ENCODE data around the gene TRIM31.

The TRIM31 gene

DNA sequence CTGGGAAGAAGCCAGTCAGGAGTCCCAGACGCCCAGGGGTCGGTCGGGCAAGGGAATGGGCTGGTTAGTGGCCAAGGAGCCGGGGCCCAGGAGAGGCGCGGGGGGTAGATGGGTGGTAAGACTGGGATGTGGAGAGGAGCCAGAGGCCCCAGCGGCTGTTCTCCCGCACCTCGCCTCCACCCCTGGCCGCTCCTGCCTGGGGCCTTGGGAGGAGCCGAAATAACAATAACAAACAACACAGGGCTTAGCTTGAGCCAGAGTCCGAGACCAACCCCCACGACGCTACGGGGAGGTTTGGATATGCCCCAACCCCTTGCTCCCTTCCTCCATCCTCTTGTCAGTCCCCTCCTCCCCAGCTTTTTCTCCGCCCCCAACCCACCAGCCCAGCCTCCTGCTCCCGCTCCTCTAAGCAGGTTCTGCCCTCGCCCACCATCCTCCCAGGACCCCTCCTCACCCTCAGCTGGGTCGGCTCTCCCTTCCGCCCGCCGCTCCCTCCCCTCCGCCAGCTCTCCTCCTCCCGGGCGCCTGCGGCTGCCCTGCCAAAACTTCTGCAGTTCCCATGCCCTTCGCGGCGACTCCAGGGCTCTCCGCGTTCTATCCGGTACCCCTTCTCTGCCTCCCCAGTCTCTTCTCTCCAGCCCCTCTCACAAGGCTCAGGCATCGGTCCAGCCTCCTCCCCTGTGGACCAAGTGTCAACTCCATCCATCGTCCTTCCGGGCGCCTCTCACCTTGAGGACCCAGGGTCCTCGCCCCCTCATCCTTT lies 38.4 kb downstream of the TRIM31 start:
- no peak for DNase-seq

- DNase-seq, result no peak
Measured at GRCh38 chr6:30073489-30074235, 39.2 kb downstream of the TRIM31 start.

GRCh38 chr6:30071858-30072257 lies 41.0 kb downstream of the TRIM31 start:
- DNase-seq, result no peak

DNA sequence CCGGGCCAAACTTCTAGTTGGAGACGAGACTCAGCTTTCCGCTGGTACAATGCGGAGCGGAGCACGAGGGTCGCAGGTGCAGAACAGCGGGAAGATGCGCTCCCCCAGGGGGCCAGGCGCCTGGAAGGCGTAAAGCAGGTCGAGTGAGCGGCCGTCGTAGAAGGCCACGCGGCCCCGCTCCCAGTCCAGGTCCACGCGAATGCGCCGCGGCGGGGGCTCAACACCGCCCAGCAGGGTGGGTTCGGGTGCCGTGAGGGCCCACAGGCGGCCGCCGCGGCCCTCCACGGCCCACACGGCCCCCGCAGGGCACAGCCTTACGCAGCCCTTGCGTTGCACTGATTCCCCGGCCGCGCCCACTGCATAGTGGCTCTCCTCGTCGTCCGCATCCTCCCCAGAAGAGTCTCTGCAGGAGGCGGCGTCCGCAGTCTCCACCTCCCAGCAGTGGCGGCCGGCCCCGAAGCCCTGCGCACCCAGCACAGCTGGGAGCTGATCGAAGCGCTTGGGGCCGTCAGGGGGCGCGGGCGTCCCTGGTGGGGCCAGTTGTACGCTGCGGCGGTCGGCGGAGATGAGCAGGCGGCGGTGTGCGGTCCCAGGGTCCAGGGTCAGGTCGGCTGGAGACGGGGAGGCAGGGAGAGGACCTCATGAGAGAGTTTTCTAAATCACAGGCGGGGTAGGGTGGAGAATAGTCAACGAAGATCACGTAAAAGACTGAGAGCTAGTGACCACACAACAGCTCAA lies 41.6 kb downstream of the TRIM31 start:
- peak in 1 of 2 donors; percentile 28 for DNase-seq

DNA sequence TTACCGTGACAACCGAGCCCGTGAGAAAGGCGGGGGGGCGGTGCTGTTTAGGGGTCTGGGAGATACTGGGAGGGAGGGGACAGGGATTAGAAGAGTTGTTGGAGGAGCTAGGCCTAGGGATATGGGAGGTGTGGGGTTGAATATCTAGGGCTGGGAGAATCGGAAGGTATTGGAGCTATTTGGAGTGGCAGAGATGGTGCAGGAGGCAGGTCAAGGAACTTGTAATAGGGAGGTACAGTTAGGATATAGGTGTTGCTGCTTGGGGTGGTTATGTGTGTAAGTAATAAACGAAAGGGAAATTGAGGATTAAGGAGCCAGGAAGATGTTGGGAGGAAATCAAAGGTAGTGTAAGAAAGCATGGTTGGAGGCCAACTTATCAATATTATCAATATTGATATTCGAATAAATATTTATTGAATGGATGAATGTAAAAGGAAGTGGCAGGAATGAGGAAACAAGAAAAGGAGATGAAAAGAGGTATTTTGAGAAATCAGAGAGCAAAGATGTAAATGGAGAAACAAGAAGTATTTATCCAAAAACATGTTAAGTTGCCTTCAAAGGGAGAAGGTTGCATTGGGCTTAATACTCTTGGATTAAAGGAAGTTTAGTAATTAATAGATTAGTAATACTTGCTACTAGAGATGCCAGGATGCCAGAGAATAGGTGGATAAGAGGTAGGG lies 45.3 kb downstream of the TRIM31 start:
- no peak for DNase-seq

DNA sequence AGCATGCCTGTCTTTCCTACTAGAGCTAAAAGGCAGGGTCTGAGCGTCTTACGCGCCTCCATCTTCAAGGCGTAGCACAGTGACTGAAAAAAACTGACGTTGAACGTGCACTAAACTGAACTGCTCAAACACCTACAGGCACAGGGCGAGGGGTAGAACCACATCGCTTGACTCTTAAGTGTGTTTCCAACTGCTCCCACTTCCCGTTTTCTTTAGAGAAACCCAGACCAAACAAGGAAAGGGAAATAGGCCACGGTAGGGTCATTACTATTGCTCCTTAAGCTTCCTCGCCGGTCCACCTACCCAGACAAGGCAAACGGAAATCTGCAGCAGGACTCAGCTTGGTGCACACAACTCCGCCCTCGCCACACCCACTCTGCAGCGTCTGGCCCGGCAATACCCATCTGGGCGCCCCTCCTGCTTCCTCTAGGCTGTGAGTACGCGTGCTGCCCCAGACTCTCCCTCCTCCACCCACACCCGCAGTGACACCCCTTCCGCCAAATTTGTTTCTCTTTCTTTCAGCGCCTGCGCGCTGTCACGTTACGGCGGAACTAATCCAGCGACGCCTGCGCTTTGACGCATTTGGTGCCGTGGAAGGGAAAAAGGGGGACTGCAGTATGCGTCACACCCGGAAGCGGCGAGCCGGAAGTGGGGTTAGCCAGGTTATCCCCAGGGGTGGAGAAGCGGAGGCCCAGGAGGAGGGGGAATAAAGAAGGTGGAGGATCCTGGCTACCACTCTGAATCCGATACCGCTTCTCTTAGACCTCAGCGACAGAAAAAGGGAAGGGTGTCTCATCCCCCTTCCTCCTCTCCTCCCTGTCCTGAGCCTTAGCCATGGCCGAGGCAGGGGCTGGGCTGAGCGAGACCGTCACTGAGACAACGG lies 46.1 kb downstream of the TRIM31 start, which contains the start of gene PPP1R11:
Gene PPP1R11, plus strand, starts transcription at position 622 of the 883 bp plus-strand sequence. Its CDS starts 213 bp downstream, at position 835.
- peak; percentile 99 for DNase-seq

- DNase-seq, result peak in 1 of 2 donors; percentile 23
Measured at GRCh38 chr6:30066082-30066481, 46.8 kb downstream of the TRIM31 start.

DNA sequence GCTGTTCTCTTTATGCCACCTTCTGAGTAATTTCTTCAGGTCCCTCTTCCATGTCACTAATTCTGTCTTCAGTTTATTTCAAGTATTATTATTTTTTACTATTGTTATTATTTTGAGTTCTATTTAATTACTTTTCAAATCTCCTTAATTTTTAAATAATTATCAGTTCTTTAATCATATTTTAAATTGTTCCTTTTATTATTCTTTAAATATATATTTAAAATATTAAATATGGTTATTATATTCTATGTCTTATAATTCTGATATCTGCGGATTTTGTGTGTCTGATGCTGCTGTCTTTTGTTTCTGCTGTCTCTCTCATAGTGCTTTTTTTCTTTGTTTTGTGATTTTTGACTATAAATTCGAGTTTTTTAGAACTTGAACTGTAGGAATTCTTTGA lies 49.6 kb downstream of the TRIM31 start:
- no peak for DNase-seq

- DNase-seq, result peak in 1 of 2 donors; percentile 47
Measured at GRCh38 chr6:30062471-30063178, 50.3 kb downstream of the TRIM31 start.

DNA sequence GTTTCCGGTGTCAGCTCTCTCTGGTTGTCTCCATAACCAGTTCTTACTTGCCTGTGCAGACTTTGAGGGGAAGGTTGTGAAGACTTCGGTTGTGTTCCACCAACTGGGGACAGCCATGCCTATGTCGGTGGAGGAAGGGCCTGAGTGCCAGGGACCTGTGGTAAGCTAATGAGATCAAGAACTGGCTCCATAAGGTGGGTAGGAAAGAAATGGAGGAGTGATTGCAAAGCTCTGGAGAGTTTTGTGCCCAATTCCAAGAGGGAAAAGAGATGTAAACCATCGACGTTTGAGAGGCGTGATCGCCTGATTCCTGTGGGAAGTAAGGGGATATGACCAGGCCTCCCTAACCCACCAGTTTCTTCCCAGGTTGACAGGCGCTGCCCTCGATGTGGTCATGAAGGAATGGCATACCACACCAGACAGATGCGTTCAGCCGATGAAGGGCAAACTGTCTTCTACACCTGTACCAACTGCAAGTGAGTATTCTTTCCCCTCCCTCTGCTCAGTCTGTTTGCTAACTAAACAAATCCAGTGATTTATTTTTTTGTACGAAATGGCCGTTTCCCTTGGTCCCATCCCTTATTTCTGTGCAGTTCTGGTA lies 50.9 kb downstream of the TRIM31 start:
- peak; percentile 25 to 70 for DNase-seq

- DNase-seq, result peak; percentile 91 to 94
Measured at GRCh38 chr6:30061092-30061857, 51.6 kb downstream of the TRIM31 start, which contains the start of gene POLR1H. Gene POLR1H (plus strand): TSS chr6:30061265. CDS start chr6:30061525, 260 bp downstream.

- no peak for DNase-seq
Measured at GRCh38 chr6:30060606-30061091, 52.2 kb downstream of the TRIM31 start.

- DNase-seq, result no peak
Measured at GRCh38 chr6:30055513-30055912, 57.4 kb downstream of the TRIM31 start.

- no peak for DNase-seq
Measured at GRCh38 chr6:30053682-30054081, 59.2 kb downstream of the TRIM31 start.

Data from CD4-positive, alpha-beta T cell treated with Interferon alpha-2 for 1 hour (primary cell).